ENCODE data around the gene SNX13.

The SNX13 gene

GRCh38 chr7:17940302-17940883, at the start of gene SNX13:
SNX13 (minus strand) TSS chr7:17940494; CDS start chr7:17940295, 199 bp downstream.
- DNase-seq (ENCODE audit: low spot score), result peak; percentile 77

GRCh38 chr7:17989546-17989945, 49.3 kb upstream of the SNX13 start:
- no peak for DNase-seq (ENCODE audit: low spot score)

- no peak for DNase-seq (ENCODE audit: low spot score)
These were observed 48.6 kb upstream of the SNX13 start for GRCh38 chr7:17988858-17989257.

- no peak for DNase-seq (ENCODE audit: low spot score)
These were observed 47.8 kb upstream of the SNX13 start for GRCh38 chr7:17988141-17988540.

- no peak for DNase-seq (ENCODE audit: low spot score)
These were observed 46.6 kb upstream of the SNX13 start for GRCh38 chr7:17986851-17987250.

GRCh38 chr7:17985473-17986239, 45.4 kb upstream of the SNX13 start:
- DNase-seq (ENCODE audit: low spot score), result no peak

GRCh38 chr7:17984288-17984687, 44.0 kb upstream of the SNX13 start:
- DNase-seq (ENCODE audit: low spot score), result no peak

- DNase-seq (ENCODE audit: low spot score), result no peak
These were observed 43.1 kb upstream of the SNX13 start for GRCh38 chr7:17983221-17984062.

GRCh38 chr7:17976952-17977351, 36.7 kb upstream of the SNX13 start:
- no peak for DNase-seq (ENCODE audit: low spot score)

GRCh38 chr7:17971411-17971810, 31.1 kb upstream of the SNX13 start:
- no peak for DNase-seq (ENCODE audit: low spot score)

GRCh38 chr7:17968791-17969715, 28.8 kb upstream of the SNX13 start:
- no peak for DNase-seq (ENCODE audit: low spot score)

GRCh38 chr7:17966706-17967105, 26.4 kb upstream of the SNX13 start:
- no peak for DNase-seq (ENCODE audit: low spot score)

- DNase-seq (ENCODE audit: low spot score), result no peak
These were observed 25.3 kb upstream of the SNX13 start for GRCh38 chr7:17965603-17966002.

- DNase-seq (ENCODE audit: low spot score), result no peak
These were observed 23.0 kb upstream of the SNX13 start for GRCh38 chr7:17963281-17963680.

GRCh38 chr7:17962652-17963051, 22.4 kb upstream of the SNX13 start:
- no peak for DNase-seq (ENCODE audit: low spot score)

- no peak for DNase-seq (ENCODE audit: low spot score)
These were observed 17.6 kb upstream of the SNX13 start for GRCh38 chr7:17957871-17958270.

GRCh38 chr7:17952387-17952786, 12.1 kb upstream of the SNX13 start:
- DNase-seq (ENCODE audit: low spot score), result no peak

GRCh38 chr7:17951742-17952254, 11.5 kb upstream of the SNX13 start:
- DNase-seq (ENCODE audit: low spot score), result no peak

GRCh38 chr7:17948526-17949238, 8.4 kb upstream of the SNX13 start:
- DNase-seq (ENCODE audit: low spot score), result no peak

- no peak for DNase-seq (ENCODE audit: low spot score)
These were observed 7.3 kb upstream of the SNX13 start for GRCh38 chr7:17947620-17948019.

GRCh38 chr7:17946591-17946990, 6.3 kb upstream of the SNX13 start:
- no peak for DNase-seq (ENCODE audit: low spot score)
